ENCODE results near the gene SSRP1.

GRCh38 chr11:57357856-57358255, 22.2 kb upstream of the SSRP1 start:
- no peak for TF ChIP-seq POLR2A (conservative IDR thresholded peaks at IDR 0.05)
- TF ChIP-seq ILK (tag; IDR thresholded peaks at IDR 0.05; ENCODE audit: borderline replicate concordance, low read depth): no peak
- no peak for TF ChIP-seq MEF2A (IDR thresholded peaks at IDR 0.05; ENCODE audit: control insufficient read depth, low read depth, low read length)

All from K562 (cell line).